ENCODE measurements around the gene YPEL3. TPM values are rescaled to one million over a fixed set of nuclear protein-coding genes. Genes with fewer than 3 reads are reported as not detected.
"Not testable (repeated sequence)": the region's sequence is repeated elsewhere in the genome, so short reads cannot be mapped to it uniquely, and the experiment has no call there.

The YPEL3 gene
- total RNA-seq, 1 donor from 2014 or later = 25.5 TPM

GRCh38 chr16:30116291-30117207 is 20.5 kb upstream of the YPEL3 start:
- DNase-seq (ENCODE audit: low read depth) = no peak
- H3K4me3 ChIP-seq (ENCODE audit: low read depth, low read length) = no peak overlapping the region
- H3K27me3 ChIP-seq (ENCODE audit: control insufficient read depth, insufficient read depth, low read length) = no peaks in the 10 kb centered on the region
- no peak for TF ChIP-seq CTCF (IDR thresholded peaks at IDR 0.05; ENCODE audit: insufficient read depth, low read length, poor library complexity, severe bottlenecking)
- H3K36me3 ChIP-seq (ENCODE audit: control insufficient read depth, insufficient read depth, low read length) = no peaks in the 10 kb centered on the region

GRCh38 chr16:30115238-30115637 is 19.2 kb upstream of the YPEL3 start:
- TF ChIP-seq CTCF (IDR thresholded peaks at IDR 0.05; ENCODE audit: insufficient read depth, low read length, poor library complexity, severe bottlenecking) = no peak
- no peak overlapping the region for H3K4me3 ChIP-seq (ENCODE audit: low read depth, low read length)
- H3K27me3 ChIP-seq (ENCODE audit: control insufficient read depth, insufficient read depth, low read length) = no peaks in the 10 kb centered on the region
- no peaks in the 10 kb centered on the region for H3K36me3 ChIP-seq (ENCODE audit: control insufficient read depth, insufficient read depth, low read length)
- DNase-seq (ENCODE audit: low read depth) = no peak

GRCh38 chr16:30114833-30115232 is 18.8 kb upstream of the YPEL3 start:
- H3K27me3 ChIP-seq (ENCODE audit: control insufficient read depth, insufficient read depth, low read length); H3K36me3 ChIP-seq (ENCODE audit: control insufficient read depth, insufficient read depth, low read length); H3K4me3 ChIP-seq (ENCODE audit: low read depth, low read length); DNase-seq (ENCODE audit: low read depth): not testable (repeated sequence)

- Histone ChIP-seq H3K27me3 (ENCODE audit: control insufficient read depth, insufficient read depth, low read length) (no peaks in the 10 kb centered on the region), H3K4me3 (ENCODE audit: low read depth, low read length) (no peak overlapping the region), H3K36me3 (ENCODE audit: control insufficient read depth, insufficient read depth, low read length) (no peaks in the 10 kb centered on the region)
- no peak for DNase-seq (ENCODE audit: low read depth)
- TF ChIP-seq CTCF (IDR thresholded peaks at IDR 0.05; ENCODE audit: insufficient read depth, low read length, poor library complexity, severe bottlenecking) = no peak
Measured at GRCh38 chr16:30114411-30114810, 18.4 kb upstream of the YPEL3 start.

- Histone ChIP-seq H3K27me3 (ENCODE audit: control insufficient read depth, insufficient read depth, low read length) (no peaks in the 10 kb centered on the region), H3K36me3 (ENCODE audit: control insufficient read depth, insufficient read depth, low read length) (no peaks in the 10 kb centered on the region), H3K4me3 (ENCODE audit: low read depth, low read length) (no peak overlapping the region)
- no peak for DNase-seq (ENCODE audit: low read depth)
- no peak for TF ChIP-seq CTCF (IDR thresholded peaks at IDR 0.05; ENCODE audit: insufficient read depth, low read length, poor library complexity, severe bottlenecking)
Measured at GRCh38 chr16:30113711-30114333, 17.8 kb upstream of the YPEL3 start.

- Histone ChIP-seq H3K36me3 (ENCODE audit: control insufficient read depth, insufficient read depth, low read length) (no peaks in the 10 kb centered on the region), H3K27me3 (ENCODE audit: control insufficient read depth, insufficient read depth, low read length) (no peaks in the 10 kb centered on the region), H3K4me3 (ENCODE audit: low read depth, low read length) (no peak within 1 kb of the TSS)
- no peak for TF ChIP-seq CTCF (IDR thresholded peaks at IDR 0.05; ENCODE audit: insufficient read depth, low read length, poor library complexity, severe bottlenecking)
- no peak for DNase-seq (ENCODE audit: low read depth)
Measured at GRCh38 chr16:30113031-30113710, 17.2 kb upstream of the YPEL3 start, which contains the start of gene GDPD3. Gene GDPD3 (minus strand): TSS chr16:30113537. CDS start chr16:30113478, 59 bp downstream.

Data from kidney epithelial cell (primary cell).